ENCODE data around the gene PNKD.

The PNKD gene

GRCh38 chr2:218269900-218270720, at the start of gene PNKD, which contains the start of gene AAMP:
Gene PNKD (plus strand): TSS chr2:218270519. CDS start chr2:218270536, 17 bp downstream.
Gene AAMP (minus strand): TSS chr2:218270137. CDS start chr2:218270086, 51 bp downstream.
- DNase-seq (ENCODE audit: low spot score), result peak; percentile 100

GRCh38 chr2:218221000-218221399, 49.3 kb upstream of the PNKD start:
- DNase-seq (ENCODE audit: low spot score), result no peak

- no peak for DNase-seq (ENCODE audit: low spot score)
These were observed 47.3 kb upstream of the PNKD start for GRCh38 chr2:218223046-218223445.

GRCh38 chr2:218224186-218224585, 46.1 kb upstream of the PNKD start:
- no peak for DNase-seq (ENCODE audit: low spot score)

- DNase-seq (ENCODE audit: low spot score), result no peak
These were observed 43.4 kb upstream of the PNKD start for GRCh38 chr2:218226903-218227302.

GRCh38 chr2:218228366-218229090, 41.8 kb upstream of the PNKD start:
- DNase-seq (ENCODE audit: low spot score), result no peak

GRCh38 chr2:218229239-218229638, 41.1 kb upstream of the PNKD start:
- DNase-seq (ENCODE audit: low spot score), result no peak

GRCh38 chr2:218229851-218230250, 40.5 kb upstream of the PNKD start:
- DNase-seq (ENCODE audit: low spot score), result no peak

- DNase-seq (ENCODE audit: low spot score), result no peak
These were observed 39.4 kb upstream of the PNKD start for GRCh38 chr2:218230882-218231281.

- DNase-seq (ENCODE audit: low spot score), result peak; percentile 40
These were observed 36.8 kb upstream of the PNKD start for GRCh38 chr2:218233543-218233942.

- DNase-seq (ENCODE audit: low spot score), result no peak
These were observed 35.8 kb upstream of the PNKD start for GRCh38 chr2:218234521-218234920.

- DNase-seq (ENCODE audit: low spot score), result no peak
These were observed 35.3 kb upstream of the PNKD start for GRCh38 chr2:218235017-218235416.

- no peak for DNase-seq (ENCODE audit: low spot score)
These were observed 33.5 kb upstream of the PNKD start for GRCh38 chr2:218236829-218237228.

- DNase-seq (ENCODE audit: low spot score), result no peak
These were observed 31.4 kb upstream of the PNKD start for GRCh38 chr2:218238887-218239286.

- DNase-seq (ENCODE audit: low spot score), result no peak
These were observed 26.1 kb upstream of the PNKD start for GRCh38 chr2:218244204-218244603.

- no peak for DNase-seq (ENCODE audit: low spot score)
These were observed 25.7 kb upstream of the PNKD start for GRCh38 chr2:218244665-218245064.

- DNase-seq (ENCODE audit: low spot score), result no peak
These were observed 25.1 kb upstream of the PNKD start for GRCh38 chr2:218245214-218245613.

- no peak for DNase-seq (ENCODE audit: low spot score)
These were observed 20.6 kb upstream of the PNKD start for GRCh38 chr2:218249691-218250090.

- DNase-seq (ENCODE audit: low spot score), result peak; percentile 71
These were observed 17.6 kb upstream of the PNKD start for GRCh38 chr2:218252509-218253231.

GRCh38 chr2:218253232-218253625, 17.1 kb upstream of the PNKD start:
- no peak for DNase-seq (ENCODE audit: low spot score)

GRCh38 chr2:218255446-218255845, 14.9 kb upstream of the PNKD start:
- no peak for DNase-seq (ENCODE audit: low spot score)

- DNase-seq (ENCODE audit: low spot score), result no peak
These were observed 13.5 kb upstream of the PNKD start for GRCh38 chr2:218256612-218257350.
